Loucy (cell line): ENCODE results near the gene TUT7.

Source experiments
- H2AFZ ChIP-seq: fragments of 200-600 bp; sonication (generic); 2 replicates; pipeline ENCODE4 v1.6.0; 2016; ENCODE audit warnings: antibody characterized with exemption, mild to moderate bottlenecking, low read length, moderate library complexity
- H3F3A ChIP-seq: fragments of 200-600 bp; 2 replicates; pipeline ENCODE4 v1.6.0; 2016; ENCODE audit warnings: antibody characterized with exemption, low read depth, mild to moderate bottlenecking
- H3K27me3 ChIP-seq: fragments of 200-600 bp; sonication (generic); 2 replicates; pipeline ENCODE4 v1.6.1; 2014; ENCODE audit warnings: low read length, mild to moderate bottlenecking; ENCODE audit not compliant: insufficient read depth, poor library complexity, severe bottlenecking
- H3K36me3 ChIP-seq: fragments of 200-600 bp; sonication (generic); 2 replicates; pipeline ENCODE4 v1.6.1; 2016; ENCODE audit warnings: low read length; ENCODE audit not compliant: insufficient read depth
- H3K4me1 ChIP-seq: fragments of 200-600 bp; sonication (generic); 2 replicates; pipeline ENCODE4 v1.5.1; 2014; ENCODE audit warnings: low read length, mild to moderate bottlenecking; ENCODE audit not compliant: insufficient read depth, poor library complexity, severe bottlenecking
- H3K4me2 ChIP-seq: fragments of 200-600 bp; sonication (generic); 2 replicates; pipeline ENCODE4 v1.6.0; 2014; ENCODE audit warnings: antibody characterized with exemption, low read length, low read depth, mild to moderate bottlenecking; ENCODE audit not compliant: poor library complexity, severe bottlenecking
- H3K4me3 ChIP-seq: fragments of 200-600 bp; sonication (generic); 2 replicates; pipeline ENCODE4 v1.5.1; 2014; ENCODE audit warnings: low read length, mild to moderate bottlenecking, mixed read lengths; ENCODE audit not compliant: poor library complexity, severe bottlenecking
- H3K79me2 ChIP-seq: fragments of 200-600 bp; sonication (generic); 2 replicates; pipeline ENCODE4 v1.6.1; 2014; ENCODE audit warnings: low read length; ENCODE audit not compliant: insufficient read depth
- H3K9ac ChIP-seq: fragments of 200-600 bp; sonication (generic); 2 replicates; pipeline ENCODE4 v1.6.0; 2014; ENCODE audit warnings: mild to moderate bottlenecking, low read depth, low read length, moderate library complexity; ENCODE audit not compliant: poor library complexity, severe bottlenecking
- H3K9me2 ChIP-seq: fragments of 200-600 bp; sonication (generic); replicated peaks from 2 replicates; pipeline ENCODE4 v1.6.1; 2016; ENCODE audit warnings: low read depth, low read length, mixed read lengths
- H3K9me3 ChIP-seq: fragments of 200-600 bp; sonication (generic); 2 replicates; pipeline ENCODE4 v1.6.1; 2014; ENCODE audit warnings: mild to moderate bottlenecking, antibody characterized with exemption, low read length, low read depth; ENCODE audit not compliant: insufficient read depth
- H4K20me1 ChIP-seq: fragments of 200-600 bp; sonication (generic); 2 replicates; pipeline ENCODE4 v1.6.0; 2014; ENCODE audit warnings: antibody characterized with exemption, low read length, mild to moderate bottlenecking; ENCODE audit not compliant: insufficient read depth, poor library complexity, severe bottlenecking
- CTCF ChIP-seq: fragments of 200-600 bp; sonication (generic); conservative IDR thresholded peaks from 2 replicates; pipeline ENCODE4 v1.5.1; 2014; ENCODE audit warnings: mild to moderate bottlenecking, antibody characterized with exemption, low read length
- EZH2phosphoT487 ChIP-seq: fragments of 200-600 bp; IDR thresholded peaks from 2 replicates; pipeline ENCODE4 v1.6.1; 2018; ENCODE audit warnings: antibody characterized with exemption, mild to moderate bottlenecking, moderate library complexity, borderline replicate concordance

The TUT7 gene

DNA sequence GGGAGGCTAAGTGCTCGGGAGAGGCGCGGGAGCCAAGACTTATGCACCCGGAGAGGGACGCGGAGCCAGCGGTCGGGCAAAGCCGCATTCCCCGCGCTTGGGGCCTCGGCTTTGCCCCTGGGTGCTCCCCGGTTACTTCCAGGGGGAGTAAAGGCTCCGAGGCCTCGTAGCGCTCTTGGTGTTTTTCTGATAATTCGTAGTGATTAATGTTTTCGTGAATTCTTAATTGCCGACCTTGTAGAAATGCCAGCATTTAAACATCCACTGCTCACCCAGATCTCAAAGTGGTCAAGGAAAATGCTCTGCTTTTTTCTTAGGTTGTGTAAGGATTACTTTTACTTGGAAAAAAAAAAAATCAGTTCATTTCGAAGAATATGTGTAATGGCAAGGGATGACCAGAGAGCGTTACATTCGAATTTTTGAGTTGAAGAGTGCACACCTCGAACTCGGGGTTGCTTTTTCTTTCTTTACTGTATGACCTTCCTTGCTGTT is 654 bp upstream of the TUT7 start:
- Histone ChIP-seq H4K20me1 (peaks cover 36% of the 10 kb centered on the region), H3F3A (no peaks in the 10 kb centered on the region; the same call in 1 of the 2 replicates), H3K9ac (peak overlapping the region; percentile 59), H3K4me1 (peaks cover 30% of the 10 kb centered on the region), H3K9me3 (no peaks in the 10 kb centered on the region), H3K9me2 (no peaks in the 10 kb centered on the region), H3K79me2 (peaks cover 35% of the 10 kb centered on the region), H3K4me2 (peak overlapping the region; percentile 94), H3K4me3 (peak overlapping the region; percentile 100), H2AFZ (peak overlapping the region; percentile 95), H3K27me3 (no peaks in the 10 kb centered on the region), H3K36me3 (no peaks in the 10 kb centered on the region)
- no peak for TF ChIP-seq EZH2phosphoT487
- no peak for TF ChIP-seq CTCF

- no peak for TF ChIP-seq EZH2phosphoT487
- no peak for TF ChIP-seq CTCF
- Histone ChIP-seq H4K20me1 (peaks cover 38% of the 10 kb centered on the region), H3K36me3 (no peaks in the 10 kb centered on the region), H3K27me3 (no peaks in the 10 kb centered on the region), H3K4me1 (peaks cover 40% of the 10 kb centered on the region), H3K4me3 (peak overlapping the region; percentile 100), H3K4me2 (peak overlapping the region; percentile 82), H2AFZ (peak overlapping the region; percentile 88), H3K9me2 (no peaks in the 10 kb centered on the region), H3F3A (no peaks in the 10 kb centered on the region; the same call in 1 of the 2 replicates), H3K9me3 (no peaks in the 10 kb centered on the region), H3K79me2 (peaks cover 45% of the 10 kb centered on the region), H3K9ac (peak overlapping the region; percentile 88)
These were observed 577 bp downstream of the TUT7 start for GRCh38 chr9:86353655-86354010.

DNA sequence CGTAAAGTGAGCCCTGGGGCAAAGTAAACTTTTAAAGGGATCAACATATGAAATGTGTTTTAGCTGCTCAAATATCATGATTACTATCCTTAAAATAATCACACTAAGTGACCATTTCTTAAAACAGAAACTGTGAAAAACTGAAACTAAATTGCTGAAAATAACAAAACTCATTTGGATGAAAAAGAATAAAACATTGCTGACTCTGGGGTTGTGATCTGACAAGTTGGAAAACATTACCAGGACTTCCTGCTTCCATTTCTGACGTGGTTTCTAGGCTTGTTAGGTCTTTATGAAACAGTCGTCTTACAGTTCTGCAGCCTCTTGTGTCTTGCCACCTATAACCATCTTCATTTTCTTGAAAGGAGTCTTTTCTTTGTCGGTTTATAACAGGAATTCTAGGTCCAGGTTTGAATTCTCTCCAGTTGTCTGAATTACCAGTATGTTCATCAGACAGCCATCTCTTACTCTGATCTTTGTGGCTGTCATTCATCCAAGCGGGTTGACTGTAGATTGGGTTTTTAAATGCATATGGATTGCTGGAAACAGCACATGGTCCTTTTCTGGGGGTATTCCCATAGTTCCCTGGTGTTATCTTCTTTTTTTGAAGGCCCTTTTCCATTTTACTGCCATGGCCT is 1.7 kb downstream of the TUT7 start:
- Histone ChIP-seq H3K9me2 (no peaks in the 10 kb centered on the region), H3K9me3 (no peaks in the 10 kb centered on the region), H3K4me3 (peak overlapping the region; percentile 100), H3K4me2 (peak overlapping the region; percentile 82), H3F3A (no peaks in the 10 kb centered on the region; the same call in 1 of the 2 replicates), H3K9ac (peak overlapping the region; percentile 88), H3K4me1 (peaks cover 50% of the 10 kb centered on the region), H3K27me3 (no peaks in the 10 kb centered on the region), H3K36me3 (no peaks in the 10 kb centered on the region), H4K20me1 (peaks cover 48% of the 10 kb centered on the region), H2AFZ (no peak overlapping the region), H3K79me2 (peaks cover 56% of the 10 kb centered on the region)
- no peak for TF ChIP-seq CTCF
- no peak for TF ChIP-seq EZH2phosphoT487
